Measurements from ENCODE around the gene PRKCZ.

Gene PRKCZ

DNA sequence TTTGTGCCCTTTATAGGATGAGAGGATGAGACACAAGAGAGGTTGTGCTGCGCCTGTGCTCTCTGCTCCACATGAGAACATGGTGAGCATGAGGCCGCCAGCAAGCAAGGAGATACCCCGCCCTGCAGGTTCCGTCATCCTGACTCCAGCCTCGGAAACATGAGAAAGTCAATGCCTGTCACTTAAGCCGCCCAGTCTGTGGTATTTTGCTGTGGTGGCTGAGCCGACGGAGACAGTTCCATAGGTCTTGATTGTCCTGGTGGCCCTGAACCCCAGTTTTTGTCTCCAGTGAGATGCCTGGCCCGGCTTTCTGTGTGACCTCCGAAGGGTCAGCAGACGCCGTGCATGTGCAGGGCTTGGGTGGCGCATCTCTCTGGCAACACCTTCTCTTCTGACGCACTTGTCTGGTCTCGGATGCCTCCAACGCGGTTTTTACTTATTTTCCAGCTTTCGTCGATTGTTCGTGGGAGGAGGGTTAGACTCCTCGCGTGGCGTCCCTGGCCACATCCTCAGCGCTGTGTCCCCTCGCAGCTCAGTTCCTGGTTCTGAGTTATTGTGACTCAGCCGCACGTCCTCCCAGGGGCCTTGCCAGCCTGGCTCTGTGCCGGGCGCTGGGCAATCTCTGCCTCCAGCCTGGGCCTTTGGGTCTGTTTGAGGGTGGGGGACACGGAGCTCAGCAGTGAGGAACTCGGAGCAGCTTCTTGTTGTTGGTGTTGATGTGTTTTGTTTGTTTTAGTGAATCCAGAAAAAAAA, 74.4 kb downstream of the PRKCZ start:
- DNase-seq = no peak

DNA sequence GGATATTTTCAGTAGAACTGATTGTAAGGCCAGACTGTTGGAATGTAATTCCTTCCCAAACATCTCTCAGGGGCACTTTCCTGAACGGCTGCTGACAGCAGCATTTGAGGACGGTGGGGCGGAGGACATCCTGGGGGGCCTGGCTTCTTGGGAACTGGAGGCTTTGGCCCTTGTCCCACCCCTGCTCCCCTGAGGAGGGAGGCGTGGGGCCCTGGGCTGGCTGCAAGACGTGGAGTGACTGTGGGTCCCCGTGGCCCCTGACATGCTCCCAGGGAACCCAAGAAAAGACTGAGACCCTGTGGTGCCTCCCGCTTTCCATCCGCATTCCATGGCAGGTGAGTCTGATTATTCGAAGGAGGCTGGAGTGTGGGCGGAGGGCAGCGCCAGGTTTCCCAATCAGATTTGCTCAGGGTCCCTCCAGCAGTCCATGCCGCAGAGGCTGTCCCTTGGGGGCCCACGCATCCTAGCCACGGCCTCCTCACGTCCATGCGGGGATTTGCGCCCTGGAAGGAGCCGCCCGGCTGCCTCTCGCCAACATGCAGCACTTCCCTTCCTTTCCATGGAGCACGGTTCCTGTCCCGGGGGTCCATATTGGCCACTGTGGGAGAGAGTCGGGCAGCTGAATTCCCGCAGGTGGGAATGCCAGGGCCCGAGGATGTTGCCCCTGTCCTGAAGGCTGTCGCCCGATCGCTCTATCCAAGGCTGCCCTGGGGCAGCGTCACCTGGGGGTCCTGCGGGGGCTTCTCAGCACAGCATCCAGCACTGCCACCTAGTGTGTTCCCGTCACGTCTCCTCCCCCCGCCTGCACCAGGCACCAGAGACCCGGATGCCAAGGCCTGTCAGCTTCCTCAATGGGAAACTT, 75.4 kb downstream of the PRKCZ start:
- DNase-seq = no peak

DNA sequence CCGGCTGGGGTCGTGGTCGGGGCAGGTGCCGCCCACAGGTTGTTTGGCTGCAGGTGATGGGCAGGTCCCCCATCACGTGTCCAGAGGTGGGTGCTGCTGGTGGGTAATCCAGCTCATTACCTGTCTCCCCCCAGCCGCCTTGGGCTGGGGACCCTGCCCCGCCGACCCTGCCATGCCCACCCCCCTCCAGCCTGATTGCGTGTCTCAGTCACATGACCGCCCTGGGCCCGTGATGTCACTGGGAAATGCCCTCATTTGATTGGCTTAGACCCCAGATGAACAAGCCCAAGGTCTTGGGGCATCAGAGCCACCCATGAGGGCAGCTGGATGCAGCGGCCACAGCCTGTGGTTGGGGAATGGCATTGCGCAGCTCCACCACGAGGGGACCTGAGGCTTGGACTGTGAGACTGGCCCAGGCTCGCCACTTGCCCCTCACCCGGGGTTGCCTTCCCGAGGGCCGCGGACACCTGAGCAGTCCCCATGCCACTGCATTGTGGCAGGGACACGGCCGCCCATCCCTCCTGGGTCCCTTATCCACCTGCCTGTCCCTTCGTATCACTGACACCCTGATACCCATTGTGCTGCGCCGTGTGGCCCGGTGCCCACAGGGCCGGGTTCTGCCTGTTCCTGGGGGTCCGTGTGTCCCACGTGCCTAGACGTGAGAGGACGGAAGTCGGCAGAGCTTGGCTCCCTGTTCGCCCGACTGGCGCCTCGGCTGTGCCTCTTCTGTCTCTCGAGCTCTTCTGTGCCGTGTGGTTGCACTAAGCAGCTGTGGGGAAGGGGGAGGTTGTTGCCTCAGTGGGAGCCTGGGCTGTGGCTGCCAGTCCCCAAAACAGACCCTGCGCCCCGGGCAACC, 76.3 kb downstream of the PRKCZ start:
- no peak for DNase-seq

DNA sequence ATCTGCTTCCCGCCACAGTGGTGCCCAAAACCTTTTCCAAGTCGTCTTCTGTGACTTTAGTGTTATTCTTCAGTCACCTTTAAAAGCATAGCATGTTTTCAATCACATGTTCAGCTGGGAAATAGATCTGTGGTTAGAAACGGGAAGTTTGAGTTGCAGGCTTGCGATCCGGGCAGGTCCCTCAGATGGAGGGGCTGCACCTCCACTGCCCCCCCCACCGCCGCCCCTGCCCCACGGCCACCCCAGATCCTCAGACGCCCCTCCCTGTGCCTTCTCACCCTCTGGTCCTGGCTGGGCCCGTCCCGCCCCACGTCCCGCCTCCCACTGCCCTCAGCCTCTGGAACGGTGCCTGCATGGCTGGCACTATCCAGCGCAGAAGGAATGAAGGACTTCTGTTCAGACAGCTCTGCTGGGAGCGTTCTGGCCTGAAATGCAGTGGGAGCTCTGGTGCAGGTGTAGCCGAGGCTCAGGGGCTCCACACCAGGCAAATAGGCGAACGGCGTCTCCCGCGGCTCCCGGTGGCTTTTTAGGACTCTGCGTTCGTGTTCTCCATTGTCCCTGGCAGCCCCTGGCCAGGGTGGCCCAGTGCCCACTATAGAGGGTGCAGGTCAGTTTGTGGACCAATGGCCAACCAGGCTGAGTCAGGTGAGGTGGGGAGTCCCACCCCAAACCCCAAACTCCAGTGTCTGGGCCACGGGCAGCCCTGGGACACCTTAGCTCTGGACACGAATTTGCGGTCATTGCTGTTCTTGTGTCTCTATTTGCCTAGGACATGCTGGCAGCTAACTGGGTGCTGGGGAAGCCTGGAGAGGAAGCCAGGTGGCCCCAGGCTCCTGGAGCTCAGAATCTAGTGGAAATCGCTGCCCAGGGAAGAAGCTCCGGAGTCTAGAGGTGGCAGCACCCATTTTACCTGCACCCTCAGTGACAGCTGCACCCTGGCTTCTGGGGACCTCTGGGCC, 77.3 kb downstream of the PRKCZ start:
- DNase-seq = no peak

DNA sequence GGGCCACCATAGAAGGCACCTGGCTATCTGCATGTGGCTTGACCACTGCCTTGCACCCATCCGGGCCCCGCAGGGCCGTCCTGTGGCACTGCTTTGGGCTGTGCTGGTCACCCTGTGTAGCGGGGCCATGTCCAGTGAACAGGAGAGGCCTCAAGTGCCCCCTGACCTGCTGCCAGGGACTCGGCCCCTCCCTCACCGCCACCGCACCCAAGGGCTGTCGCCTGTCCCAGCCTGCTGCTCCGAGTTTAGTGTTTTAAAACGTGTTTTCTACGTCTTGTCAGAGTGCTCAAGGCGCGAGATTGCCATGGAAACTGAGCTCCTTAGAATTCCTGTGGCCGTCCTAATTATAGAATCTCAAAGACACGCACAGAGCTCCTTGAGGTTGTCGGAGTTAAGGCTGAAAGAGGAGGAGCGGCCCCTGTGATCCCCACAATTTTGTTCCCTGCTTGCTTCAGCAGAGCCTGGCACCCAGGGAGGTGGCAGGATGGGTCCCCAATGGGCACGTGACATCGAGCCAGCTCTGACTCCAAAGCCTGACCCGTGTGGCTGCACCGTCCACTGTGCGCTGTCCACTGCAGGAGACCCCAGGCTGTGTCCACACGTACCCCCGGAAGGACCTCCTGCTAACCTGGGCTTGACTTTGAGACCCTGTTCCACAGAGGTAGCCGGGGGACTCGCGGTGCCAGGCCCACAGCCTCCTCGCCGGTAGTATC, 78.1 kb downstream of the PRKCZ start:
- no peak for DNase-seq

DNA sequence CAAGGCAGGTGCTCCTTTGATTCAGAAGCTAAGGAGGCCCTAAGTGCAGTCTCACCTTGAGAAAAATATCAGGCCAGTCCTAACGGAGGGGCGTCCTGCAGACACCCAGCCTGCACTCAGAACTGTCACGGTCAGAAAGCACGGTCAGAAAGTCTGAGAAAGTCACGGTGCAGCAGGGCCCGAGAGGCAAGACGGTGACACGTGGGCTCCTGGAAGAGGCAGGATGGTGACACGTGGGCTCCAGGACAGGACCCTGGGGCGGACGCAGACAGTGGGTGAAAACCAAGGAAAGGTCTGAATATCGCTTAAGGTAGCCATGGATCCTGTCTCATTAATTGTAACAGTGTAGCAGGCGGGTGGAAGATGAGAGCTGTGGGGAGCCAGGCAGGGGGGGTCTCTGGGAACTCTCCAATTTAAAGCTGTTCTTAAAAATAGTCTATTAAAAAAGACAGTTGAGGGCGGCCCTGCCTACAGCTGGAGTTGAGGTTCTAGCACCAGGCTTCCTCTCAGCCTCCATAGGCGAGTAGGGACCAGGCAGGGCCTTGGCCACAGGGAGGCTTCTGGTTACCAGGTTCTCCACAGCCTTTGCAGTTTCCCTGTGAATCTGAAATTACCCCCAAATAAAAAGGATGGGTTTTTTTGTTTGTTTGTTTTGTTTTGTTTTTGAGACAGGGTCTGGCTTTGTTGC, 79.2 kb downstream of the PRKCZ start:
- DNase-seq = no peak

DNA sequence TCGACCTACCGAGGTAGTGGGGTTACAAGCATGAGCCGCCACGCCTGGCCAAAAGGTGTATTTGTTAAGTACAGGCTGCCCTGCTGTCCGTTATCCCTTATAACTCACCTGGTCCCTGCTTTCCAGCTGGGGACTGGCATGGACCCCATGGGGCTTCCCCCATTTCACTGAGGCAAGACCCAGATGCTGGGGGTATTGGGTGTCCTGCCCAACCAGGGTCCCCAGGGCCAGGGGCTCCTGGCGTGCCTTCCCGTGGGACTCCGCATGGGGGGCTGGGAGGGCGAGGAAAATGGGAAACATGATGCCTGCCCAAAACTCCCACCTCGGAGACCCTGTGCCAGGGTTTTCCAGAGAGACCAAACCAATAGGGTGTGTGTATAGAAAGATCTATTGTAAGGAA, 79.9 kb downstream of the PRKCZ start:
- DNase-seq = no peak

DNA sequence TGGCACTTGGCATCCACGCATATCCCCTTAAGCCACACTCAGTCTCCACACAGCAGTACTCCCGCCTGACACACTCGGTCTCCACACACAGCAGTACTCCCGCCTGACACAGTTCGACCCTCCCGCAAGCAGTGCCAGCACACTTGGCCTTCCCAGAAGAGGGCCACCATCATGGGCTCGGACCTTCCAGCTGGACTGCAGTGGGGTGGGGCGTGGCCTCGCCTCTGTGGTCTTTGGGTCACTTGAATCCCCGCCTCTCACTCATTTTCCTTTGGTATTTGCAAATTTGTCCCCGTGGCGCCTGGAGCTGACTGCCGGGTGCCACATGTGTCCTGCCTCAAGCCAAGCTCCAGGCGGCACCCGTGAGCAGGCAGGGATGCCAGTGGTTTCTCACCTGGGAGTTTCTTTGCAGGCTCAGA, 80.7 kb downstream of the PRKCZ start:
- DNase-seq = no peak

DNA sequence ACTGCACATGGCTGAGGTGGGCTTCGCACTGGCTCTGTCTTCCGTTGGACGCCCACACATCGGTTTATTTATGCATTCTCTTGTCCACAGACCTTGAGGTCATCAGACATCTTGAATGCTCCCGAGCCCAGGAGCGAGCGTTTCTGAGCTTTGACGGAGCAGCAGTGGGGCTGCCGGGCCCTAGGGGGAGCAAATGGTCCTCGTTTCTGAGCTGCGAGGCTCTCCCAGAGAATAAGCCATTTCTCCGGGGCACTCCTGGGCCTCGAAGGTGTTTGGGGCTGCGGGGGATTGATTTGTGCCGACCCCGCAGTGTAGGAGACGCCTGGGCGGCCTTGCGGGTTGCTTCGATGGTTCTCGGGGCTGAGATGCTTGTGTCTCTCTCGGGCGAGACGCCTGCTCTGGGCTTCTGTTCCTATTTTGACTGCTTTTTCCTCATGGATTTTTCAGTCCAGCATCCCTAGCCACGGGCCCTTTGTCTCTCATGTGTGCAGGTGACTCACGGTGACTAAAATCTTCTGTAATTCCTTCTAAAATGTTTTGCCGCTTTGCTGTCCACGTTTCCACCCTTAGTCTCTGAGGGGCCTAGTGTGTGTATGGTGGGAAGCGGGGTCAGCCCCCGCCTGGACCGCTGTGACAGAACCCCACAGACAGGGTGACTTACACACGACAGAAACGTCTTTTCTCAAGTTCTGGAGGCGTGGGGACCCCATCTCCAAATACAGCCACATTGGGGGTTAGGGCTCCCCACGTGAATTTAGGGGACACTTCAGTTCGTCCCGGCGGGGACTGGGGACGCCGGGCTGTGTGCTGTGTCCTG, 82.2 kb downstream of the PRKCZ start:
- DNase-seq = no peak

DNA sequence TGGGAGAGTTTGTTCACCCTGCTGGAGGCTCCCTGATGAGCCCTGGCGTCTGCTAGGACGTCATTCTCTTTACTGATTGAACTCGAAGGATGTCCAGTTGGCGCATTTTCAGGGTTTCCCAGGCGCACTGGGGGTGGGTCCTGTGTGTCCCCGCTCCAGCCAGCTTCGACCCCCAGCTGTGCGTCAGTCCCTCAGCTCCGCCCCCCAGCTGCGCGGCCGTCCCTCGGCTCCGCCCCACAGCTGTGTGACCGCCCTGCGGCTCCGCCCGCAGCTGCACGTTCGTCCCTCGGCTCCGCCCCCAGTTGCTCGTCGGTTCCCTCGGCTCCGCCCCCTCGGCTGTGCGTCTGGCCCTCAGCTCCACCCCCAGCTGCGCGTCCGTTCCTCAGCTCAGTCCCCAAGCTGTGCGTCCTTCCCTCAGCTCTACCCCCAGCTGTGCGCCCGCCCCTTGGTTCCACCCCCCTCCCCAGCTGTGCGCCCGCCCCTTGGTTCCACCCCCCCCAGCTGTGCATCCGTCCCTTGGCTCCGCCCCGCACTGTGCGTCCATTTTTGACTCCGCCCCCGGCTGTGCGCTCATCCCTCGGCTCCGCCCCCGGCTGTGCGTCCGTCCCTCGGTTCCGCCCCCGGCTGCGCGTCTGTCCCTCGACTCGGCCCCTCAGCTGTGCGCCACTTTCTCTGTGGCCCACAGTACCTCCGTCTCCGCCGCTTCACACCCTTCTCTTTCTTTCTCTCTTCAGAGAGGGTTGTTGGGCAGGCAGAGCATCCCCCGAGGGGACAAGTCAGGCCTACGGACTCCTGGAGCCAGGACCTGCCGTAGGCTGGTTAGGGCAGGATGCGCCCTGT, 83.0 kb downstream of the PRKCZ start:
- DNase-seq = peak; percentile 90 to 99 (median 96)

DNA sequence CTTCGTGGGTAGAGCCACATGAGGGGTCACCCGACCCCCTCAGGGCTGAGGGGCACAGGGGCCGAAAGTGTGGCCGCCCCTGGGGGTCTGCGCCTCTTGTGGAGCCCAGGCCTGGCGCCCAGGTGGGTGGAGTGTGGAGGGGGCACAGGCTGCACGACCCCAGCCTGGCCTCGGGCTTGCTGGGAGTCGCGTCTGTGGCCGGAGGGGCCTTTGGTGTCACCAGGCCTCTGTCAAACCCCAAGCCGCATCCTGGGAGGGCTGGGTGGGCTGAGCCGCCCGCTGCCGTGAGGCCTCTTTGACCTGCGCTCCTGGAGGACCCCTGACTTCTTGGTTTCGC, 83.6 kb downstream of the PRKCZ start:
- DNase-seq = no peak

DNA sequence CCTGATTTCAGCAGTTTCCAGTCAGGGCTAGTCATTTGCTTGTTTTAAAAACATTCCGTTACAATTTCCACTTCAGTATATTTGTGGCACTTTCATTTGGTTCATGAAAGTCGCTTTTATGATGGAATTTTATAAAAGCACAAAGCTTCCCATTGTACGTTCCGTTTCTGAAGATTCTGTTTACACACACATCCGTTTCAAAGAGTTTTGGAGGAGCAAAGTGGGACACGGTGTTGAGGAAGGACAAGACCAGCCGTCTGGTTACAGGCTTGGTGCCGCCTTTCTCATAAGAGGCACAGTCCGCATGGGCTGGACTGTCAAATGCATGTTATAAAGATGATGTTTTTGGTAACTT, 84.0 kb downstream of the PRKCZ start:
- no peak for DNase-seq

DNA sequence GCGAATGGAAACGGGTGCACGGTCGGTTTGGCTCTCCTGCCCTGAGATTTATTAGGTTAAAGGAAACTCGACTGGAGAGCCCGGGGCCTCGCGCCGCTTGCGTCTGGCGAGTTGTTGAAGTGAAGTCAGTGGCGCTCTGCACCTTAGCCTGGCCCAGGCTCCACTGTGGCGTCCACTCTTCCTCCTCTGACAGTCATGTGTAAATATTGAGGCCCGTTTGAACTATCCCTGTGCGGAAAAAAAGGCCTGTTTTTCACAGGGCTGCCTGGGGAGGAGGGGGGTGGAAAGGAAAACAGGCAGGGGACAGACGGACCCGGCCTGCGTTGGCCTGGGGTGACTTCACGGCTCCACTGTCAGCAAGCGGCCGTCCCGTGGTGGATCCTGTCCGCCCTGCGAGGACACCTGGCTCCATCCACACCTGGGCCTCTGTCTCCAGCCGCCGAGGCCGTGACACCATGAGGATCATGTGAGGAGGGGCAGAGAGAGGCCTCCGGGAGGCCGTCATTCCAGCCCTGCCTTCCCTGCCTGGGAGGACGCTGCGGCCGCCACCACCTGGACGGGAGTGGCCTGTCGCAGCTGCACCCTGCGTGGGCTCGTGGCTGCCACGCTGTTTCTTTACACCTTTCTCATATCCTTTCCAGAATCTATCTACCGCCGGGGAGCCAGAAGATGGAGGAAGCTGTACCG, 84.6 kb downstream of the PRKCZ start:
- no peak for DNase-seq

DNA sequence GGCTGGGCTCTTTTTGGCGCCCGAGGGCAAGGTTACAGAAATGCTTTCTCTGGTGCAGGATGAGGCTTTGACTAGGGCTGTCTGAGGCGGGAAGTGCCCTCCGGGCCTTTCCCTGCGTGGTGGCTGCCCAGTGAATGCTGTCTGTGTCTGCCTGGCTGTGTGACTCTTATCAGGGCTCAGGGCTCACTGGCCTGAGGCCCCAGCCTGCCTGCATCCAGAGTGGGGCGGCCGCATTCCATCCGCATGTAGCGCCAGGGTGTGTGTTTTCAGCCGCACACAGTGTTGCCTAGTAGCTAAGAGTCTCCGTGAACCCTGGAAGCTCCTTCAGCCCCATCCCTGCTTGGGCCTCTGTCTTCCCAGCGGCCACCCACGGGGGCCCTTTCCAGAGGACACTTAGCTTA, 85.2 kb downstream of the PRKCZ start:
- DNase-seq = no peak

DNA sequence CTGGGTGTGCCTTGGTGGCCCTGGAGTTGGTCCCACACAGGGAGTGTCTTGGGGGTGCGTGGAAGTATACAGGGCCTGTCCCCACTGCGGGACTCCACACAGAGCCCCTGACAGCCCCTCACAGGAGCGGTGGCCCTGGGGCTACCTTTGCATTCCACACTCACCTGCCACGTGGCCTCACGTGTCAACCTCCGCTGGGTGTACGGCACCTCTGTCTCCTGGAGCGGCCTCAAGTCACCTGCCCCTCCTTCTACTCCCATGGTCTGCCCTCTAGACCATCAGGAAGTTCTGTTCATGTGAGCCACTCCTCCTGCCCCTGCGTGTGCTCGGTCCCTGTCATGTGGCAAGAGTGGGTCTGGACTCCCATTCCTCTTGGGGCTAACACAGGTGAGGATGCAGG, 85.7 kb downstream of the PRKCZ start:
- no peak for DNase-seq

DNA sequence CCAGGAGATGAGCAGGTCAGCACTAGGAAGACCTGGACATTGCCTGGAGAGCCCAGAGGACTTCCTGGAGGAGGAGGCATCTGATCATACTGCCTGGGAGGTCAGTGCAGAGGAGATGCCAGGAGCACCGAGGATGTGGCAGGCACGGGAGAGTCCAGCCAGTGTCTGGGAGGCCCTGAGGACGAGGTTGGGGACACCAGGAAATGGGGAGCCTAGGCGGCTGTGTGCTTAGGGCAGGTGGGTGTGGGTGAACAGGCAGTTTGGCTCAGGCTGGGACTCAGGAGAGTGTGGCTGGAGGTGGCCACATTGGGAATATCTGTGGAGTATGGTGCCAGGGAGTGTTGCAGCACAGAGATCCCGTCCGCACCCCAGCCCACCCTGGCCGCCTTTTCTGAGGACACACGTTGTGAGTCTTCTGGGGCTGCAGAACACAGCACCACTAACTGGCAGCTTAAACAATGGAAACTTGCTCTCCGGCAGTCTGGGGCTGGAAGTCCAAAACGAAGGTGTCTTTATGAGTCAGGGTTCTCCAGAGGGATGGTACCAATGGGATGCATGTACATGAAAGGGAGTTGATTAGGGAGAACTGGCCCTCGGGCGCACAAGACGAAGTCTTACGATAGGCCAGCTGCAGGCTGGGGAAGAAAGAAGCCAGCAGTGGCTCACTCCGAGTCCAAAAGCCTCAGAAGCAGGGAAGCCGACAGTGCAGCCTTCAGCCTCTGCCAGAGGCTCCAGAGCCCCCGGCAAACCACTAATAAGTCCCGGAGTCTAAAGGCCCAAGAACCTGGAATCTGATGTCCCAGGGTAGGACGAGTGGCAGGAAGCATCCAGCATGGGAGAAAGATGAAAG, 86.4 kb downstream of the PRKCZ start:
- DNase-seq = no peak

DNA sequence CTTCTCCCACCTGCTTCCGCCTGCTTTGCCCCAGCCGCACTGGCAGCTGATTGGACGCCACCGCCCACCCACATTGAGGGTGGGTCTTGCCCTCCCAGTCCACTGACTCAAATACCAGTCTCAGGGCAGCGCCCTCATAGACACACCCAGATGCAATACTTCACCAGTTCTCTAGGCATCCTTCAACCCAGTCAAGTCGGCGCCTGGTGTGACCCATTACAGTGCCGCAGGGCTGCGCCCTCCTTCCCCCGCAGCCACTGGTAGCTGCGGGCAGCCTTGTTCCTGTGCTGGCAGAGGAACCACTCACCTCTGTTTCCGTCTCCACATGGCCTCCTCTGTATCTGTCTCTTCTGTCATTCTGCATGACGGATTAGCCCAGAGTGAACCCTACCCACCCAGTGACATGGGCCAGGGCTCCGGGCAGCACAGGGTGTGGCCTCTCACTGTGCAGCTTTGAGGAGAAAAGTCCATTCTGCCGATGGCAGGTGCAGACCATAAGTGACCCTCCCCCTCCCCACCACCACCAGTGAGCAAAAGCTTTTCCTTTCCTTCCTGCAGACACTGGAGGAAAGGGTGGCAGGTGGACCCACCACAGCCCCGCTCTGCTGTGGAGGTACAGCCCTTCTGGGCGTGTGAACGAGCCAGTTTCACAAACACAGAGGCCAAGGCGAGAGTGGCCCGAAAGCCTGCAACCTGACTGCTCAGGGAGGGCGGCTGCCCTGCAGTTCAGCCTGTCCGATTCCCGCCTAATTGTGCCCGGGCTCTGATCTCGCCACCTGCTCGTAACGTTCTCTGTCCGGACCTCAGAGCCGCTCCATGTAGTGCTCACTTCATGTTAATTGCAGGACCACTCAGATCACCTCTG, 87.3 kb downstream of the PRKCZ start:
- DNase-seq = no peak

Measured in activated naive CD4-positive, alpha-beta T cell (primary cell).